HG02798 (cell line): ENCODE data around the gene KMT2B.
"Not testable (repeated sequence)": the region's sequence is repeated elsewhere in the genome, so short reads cannot be mapped to it uniquely, and the experiment has no call there.

ENCODE experiments used
- ATAC-seq: cut with Tn5 transposase; IDR thresholded peaks from one replicate; pipeline ENCODE4 v1.9.1; 2021; ENCODE audit warnings: mild to moderate bottlenecking; ENCODE audit not compliant: unreplicated experiment, poor library complexity

KMT2B gene

GRCh38 chr19:35755550-35756376, 38.0 kb downstream of the KMT2B start:
- ATAC-seq = no peak

GRCh38 chr19:35756377-35757230, 38.8 kb downstream of the KMT2B start, which contains the start of gene HSPB6:
HSPB6 (minus strand) TSS chr19:35757029; CDS start chr19:35757008, 21 bp downstream.
- no peak for ATAC-seq

GRCh38 chr19:35757231-35757748, 39.5 kb downstream of the KMT2B start:
- no peak for ATAC-seq

- ATAC-seq = peak; percentile 98
These were observed 40.2 kb downstream of the KMT2B start, which contains the start of gene PROSER3 for GRCh38 chr19:35757749-35758608. PROSER3 (plus strand) TSS chr19:35758176; CDS start chr19:35758216, 40 bp downstream.

- ATAC-seq = no peak
These were observed 41.9 kb downstream of the KMT2B start for GRCh38 chr19:35759697-35760096.

- ATAC-seq = no peak
These were observed 43.0 kb downstream of the KMT2B start for GRCh38 chr19:35760711-35761349.

- ATAC-seq = no peak
These were observed 46.9 kb downstream of the KMT2B start for GRCh38 chr19:35764432-35765315.

GRCh38 chr19:35766571-35767104, 48.8 kb downstream of the KMT2B start:
- ATAC-seq = no peak

- no peak for ATAC-seq
These were observed 49.7 kb downstream of the KMT2B start for GRCh38 chr19:35767288-35768081.

GRCh38 chr19:35768082-35768421, 50.2 kb downstream of the KMT2B start:
- ATAC-seq = no peak

GRCh38 chr19:35772362-35772761, 54.6 kb downstream of the KMT2B start:
- ATAC-seq = not testable (repeated sequence)

GRCh38 chr19:35773020-35773806, 55.4 kb downstream of the KMT2B start:
- no peak for ATAC-seq

- ATAC-seq = no peak
These were observed 56.7 kb downstream of the KMT2B start for GRCh38 chr19:35774274-35775045.

- ATAC-seq = no peak
These were observed 57.2 kb downstream of the KMT2B start for GRCh38 chr19:35775046-35775297.

- ATAC-seq = peak; percentile 98
These were observed 57.7 kb downstream of the KMT2B start, which contains the start of gene ARHGAP33 for GRCh38 chr19:35775298-35776101. ARHGAP33 (plus strand) TSS chr19:35775564; CDS start chr19:35775659, 95 bp downstream.
